Measurements from ENCODE around the gene SIX6.
"Not testable (repeated sequence)": the region's sequence is repeated elsewhere in the genome, so short reads cannot be mapped to it uniquely, and the experiment has no call there.

Gene SIX6

DNA sequence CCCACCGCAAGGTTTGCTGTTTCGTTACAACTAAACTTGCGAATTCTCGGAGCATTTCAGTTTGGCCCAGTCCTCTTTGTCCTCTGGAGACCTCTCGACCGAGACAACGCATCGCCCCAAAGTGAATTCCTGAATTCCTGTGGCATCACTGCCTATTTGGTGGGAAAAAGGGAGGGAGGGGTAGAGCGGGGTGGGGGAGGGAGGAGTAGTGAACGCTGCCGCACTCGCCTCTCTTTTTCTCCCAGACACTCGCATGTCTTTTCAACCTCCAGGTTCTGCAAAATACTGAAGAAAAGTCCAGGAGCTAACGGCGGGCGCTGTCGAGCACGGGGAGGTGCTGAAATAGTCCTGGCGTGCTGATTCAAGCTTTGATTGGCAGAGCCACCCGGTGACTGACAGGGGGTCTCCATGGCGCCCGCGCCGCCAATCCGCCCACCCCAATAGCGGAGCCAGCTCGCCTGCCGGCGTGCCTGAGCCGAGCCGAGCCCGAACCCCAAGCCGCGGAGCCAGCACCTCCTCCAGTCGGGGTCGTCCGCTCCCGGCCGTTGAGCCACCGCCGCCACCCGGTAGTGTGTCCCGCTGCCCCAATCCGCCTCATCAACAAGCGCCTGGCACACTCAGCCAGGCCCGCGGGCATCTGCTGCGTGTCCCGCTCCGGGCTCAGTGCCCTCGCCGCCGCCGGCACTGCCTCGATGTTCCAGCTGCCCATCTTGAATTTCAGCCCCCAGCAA, at the start of gene SIX6:
TSS of gene SIX6 (plus strand) at position 440 of the 731 bp plus-strand sequence. CDS start at position 693, 253 bp downstream.
- no peak for DNase-seq (ENCODE audit: low read depth)

DNA sequence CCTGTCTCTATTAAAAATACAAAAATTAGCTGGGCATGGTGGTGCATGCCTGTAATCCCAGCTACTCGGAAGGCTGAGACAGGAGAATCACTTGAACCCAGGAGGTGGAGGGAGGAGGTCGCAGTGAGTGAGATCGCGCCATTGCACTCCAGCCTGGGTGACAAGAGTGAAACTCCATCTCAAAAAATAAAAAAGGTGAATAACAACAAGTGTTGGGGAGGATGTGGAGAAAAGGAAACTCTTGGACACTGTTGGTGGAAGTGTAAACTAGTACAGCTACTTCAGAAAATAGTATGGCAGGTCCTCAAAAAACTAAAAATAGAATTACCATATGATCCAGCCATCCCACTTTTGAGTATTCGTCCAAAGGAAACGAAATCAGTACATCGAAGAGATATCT, 28.7 kb upstream of the SIX6 start:
- not testable (repeated sequence) for DNase-seq (ENCODE audit: low read depth)

DNA sequence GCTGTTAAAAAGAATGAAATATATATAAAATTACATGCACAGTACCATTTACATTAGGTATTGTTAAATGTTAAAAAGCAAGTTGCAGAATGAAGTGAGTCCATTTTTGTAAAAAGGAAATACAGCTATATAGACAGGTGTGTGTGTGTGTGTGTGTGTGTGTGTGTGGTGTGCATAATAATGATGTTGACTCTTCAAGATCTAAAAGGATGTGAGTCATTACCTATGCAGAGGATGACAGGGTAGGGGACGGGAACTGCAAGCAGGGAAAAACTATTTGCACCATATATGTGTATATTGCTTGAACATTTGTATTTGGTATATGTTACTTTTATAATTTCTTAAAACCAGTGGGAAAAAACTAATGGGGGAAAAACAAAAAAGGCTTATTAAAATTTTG, 26.2 kb upstream of the SIX6 start:
- DNase-seq (ENCODE audit: low read depth), result no peak

DNA sequence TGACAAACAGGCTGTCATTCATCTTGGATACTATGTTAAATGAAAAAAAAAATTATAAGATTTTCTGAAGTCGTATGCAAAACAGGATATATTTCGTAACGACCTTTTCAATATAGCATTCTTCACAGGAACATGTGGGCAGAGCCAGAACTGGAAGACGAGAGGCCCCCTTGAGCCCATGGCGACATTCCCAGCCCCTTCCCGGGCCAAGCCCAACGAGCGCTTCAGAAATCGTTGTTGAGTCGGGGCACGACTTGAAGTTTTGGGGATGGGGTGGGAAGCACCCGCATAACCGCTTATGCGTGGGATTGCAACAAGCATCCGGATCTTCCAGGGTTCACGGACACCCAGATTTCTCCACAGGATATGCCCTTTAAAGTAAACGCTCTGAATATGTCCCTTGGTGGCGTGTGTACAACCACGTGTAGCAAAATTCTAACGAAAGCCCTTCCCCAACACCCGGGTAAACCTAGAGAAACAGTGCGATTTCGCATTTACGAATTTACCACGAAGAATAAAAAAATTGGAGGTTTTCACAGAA, 23.8 kb upstream of the SIX6 start:
- no peak for DNase-seq (ENCODE audit: low read depth)

DNA sequence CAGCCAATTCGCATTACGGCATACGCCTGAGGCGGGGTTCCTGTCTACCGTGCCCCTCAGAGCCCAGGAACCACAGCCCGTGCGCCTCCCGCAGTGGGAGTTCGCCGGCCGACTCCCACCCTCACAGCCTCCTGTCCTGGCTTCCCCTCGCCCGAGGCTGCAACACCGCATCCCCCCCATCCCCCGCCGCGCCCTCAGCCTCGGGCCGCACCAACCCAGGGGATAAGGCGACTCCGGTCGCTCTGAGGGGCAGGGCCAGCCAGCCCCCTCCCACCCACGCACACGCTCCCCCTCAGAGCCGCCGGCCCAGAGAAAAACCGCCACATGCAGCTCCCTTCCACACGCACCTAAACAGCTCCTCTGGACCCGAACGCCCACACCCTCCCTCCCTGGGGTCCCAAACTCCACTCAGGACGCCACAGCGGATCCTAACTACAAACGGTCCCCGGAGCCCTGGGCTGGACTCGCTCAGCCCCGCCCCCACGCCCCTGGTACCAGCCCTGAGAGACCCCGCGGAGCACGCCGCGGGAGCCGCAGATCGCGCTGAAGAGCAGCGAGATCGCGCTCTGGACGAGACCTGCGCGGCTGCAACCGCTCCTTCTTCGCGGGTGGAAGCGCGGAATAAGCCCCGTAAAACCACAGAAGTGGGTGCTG, 23.2 kb upstream of the SIX6 start, which contains the start of gene C14orf39:
TSS of gene C14orf39 (minus strand) at position 466 of the 654 bp plus-strand sequence. CDS start 985 bp downstream, outside the sequence.
- DNase-seq (ENCODE audit: low read depth), result no peak

DNA sequence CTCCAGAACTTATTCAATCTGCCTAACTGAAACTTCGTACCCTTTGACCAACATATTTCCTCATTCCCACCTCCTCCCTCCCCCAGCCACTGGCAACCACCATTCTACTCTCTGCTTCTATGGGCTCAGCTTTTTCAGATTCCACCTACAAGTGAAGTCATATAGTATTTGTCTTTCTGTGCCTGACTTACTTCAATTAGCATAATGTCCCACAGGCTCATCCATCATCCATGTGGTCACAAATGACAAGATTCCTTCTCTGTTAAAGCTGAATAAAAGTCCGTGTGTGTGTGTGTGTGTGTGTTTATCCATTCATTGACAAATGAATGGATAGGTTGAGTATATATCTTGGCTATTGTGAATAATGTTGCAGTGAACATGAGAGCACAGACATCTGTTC, 21.7 kb upstream of the SIX6 start:
- DNase-seq (ENCODE audit: low read depth), result no peak

DNA sequence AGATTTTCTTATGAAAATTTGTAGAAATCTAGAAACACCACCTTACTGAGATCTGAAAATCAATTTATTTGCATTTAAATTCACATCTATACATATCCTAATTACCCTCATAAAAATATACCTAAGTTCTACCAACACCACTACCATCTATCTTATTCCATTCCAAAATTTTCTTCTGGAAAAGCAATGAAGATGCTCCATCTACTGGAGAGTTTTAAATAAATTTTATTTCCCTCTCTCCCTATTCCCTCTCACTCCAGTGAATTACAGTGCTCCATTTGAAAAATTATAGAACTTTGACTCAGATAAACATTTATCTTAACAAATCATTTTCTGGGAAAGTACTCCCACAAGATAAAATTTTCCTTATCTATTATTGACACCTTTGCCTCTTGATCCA, 20.8 kb upstream of the SIX6 start:
- no peak for DNase-seq (ENCODE audit: low read depth)

DNA sequence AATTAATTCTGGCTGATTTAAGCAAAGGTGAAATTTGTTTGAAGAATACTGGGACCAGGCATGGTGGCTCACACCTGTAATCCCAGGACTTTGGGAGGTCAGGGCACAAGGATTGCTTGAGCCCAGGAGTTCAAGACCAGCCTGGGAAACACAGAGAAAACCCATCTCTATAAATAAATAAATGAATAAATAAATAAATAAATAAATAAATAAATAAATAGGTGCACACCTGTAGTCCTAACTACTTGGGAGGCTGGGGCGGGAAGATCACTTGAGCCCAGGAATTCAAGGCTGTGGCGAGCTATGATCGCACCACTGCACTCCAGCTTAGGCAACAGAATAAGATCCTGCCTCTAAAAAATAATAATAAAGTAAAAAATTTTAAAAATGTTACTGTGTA, 18.7 kb upstream of the SIX6 start:
- DNase-seq (ENCODE audit: low read depth), result no peak

DNA sequence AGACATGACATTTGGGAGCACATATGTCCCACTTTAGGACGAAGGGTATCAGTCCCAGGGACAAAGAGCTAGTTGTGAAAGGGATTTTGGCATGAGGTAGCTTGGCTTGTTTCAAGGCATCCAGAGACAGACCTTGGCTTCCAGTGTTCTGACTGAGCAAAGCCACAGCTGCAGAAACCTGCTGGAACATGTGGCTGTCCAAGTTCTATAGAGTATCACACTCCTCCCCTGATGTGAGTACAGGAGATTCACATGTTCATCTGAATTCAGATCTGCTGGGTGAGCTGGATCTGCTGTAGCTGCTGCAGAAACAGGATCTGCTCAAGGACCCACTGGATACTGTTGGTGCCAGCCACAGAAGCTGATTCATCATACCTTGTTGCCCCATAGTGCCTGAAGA, 13.0 kb upstream of the SIX6 start:
- no peak for DNase-seq (ENCODE audit: low read depth)

DNA sequence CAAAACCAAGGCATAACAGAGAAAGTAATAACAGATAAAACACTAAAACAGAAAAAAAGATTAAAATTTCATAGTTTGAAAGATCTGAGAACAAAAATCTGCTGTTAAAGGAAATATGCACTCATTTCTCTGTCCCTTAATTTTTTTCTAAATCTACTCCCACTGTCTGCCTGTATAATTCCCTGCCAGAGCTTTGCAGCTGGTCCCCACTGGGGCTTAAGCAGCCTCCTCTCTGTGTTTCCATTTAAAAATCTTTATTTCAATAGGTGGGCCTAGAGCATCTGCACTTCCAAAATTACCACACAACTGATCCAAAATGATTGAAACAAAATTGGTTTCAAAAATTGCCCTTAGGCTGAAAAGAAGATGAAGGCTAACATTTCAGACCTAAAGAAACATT, 6.4 kb upstream of the SIX6 start:
- DNase-seq (ENCODE audit: low read depth), result no peak

DNA sequence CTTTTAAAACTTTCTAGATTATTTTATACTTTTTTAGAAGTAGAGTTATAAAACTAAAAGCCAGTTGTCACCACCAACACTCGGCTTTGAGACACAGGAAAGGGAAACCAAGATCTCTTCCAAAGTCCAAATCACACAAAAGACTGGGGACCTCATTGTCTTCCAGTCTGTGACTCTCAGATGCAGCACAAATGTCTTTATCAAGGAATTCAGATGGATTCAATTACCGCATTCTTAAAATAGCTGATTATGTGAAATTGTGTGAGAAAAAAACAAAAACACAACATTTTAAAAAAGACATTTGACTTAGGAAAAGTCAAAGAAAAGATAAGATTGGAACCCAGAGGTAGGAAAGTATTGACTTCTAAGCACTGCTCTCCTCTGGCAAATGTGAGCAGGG, 3.5 kb upstream of the SIX6 start:
- no peak for DNase-seq (ENCODE audit: low read depth)

DNA sequence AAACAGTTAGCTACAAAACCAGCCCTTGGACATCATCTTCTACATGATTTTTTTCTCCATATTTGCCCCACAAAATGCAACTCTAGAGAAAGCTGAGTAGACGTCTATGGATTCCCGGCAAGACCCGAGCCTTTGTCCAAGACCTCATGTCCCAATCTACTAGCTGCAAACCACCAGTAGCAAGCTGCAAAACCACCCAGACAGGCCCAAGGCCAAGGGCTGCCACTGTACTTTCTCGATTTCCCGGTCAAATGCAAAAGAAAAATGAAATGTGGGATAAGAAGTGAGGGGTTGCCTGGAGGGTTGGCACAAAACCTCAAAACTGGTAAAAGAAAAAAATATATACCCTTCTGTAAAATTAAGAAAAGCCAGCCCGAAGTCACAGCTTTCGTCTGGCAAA, 2.9 kb upstream of the SIX6 start:
- DNase-seq (ENCODE audit: low read depth), result no peak

DNA sequence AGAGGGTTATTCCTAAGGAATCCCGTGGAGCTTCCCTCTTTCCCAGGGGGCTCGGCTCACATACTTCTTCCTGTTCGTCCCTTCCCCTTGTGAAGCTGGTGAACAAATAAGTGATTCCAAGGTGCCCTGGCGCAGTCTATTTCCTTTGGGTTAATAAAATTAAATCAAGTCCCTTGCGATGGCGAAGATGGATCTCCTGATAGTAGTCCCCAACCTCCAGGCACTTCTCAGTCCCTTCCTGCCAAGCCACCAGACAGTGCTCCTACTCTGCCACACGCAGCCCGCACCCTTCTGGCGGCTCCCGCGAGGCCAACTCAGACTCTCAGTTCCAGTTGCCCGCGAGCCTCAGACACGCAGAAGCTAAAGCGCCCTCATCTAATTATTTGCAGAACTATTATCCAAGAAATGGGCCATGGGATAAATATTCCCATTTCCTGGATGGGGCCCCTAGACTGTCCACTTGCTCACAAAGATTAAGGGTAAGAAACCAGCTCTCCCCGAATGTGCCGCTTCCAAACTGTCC, 2.4 kb upstream of the SIX6 start:
- DNase-seq (ENCODE audit: low read depth), result no peak

DNA sequence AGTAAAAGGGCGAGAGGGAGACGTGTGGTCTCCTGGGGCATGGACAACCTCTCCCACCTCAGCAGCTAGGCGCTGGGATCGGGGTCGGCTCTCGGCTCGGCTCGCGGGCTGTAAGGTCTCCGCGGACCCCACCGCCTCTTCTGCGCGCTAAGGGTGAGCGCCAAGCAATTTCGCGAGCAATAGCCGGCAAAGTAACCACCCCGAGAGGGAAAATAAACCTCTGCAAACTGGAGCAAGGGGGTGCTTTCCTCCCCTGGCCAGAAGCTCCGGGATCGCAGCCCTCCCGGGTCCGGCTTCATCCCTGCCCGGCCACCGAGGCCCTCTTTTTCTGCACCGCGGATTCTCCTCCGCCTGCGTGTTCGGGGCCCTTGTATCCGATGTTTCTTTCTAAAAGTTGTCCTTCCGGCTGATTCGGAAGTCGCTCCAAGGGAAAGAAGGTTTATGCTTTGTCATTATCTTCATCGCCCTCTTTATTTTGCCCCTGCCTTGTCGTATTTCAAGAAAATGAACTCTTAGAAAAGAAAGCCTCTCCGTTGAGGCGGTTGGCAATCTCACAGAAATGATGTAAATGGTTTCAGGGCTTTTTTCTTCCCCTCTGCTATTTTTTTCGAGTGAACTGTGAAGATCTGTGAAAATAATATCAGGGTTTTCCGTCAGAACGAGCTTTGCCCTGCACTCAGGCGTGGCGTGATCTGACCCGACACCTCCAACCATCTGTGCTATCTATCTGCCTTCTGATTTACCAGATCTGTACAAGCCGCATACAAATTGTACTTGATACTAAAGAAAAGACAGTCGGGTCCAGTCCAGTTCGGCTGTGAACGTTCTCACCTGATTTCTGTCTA, 1.7 kb upstream of the SIX6 start:
- DNase-seq (ENCODE audit: low read depth), result no peak

DNA sequence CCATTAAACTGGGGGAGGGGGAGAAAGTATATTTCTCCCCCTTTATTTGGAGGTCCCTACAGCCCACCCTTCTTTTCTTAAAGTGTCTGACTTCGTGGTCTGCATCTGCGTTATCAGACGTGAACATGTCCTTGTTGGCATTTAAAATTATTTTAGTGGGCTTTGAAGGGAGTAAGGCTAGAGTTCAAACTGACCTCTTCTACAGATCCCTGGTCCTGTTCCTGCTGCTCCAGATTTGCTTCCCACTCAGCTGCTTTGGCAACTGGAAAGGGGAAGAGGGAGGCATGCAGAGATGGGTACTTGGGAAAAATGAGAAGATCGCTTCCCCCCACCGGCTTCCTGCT, 611 bp upstream of the SIX6 start:
- DNase-seq (ENCODE audit: low read depth), result no peak

DNA sequence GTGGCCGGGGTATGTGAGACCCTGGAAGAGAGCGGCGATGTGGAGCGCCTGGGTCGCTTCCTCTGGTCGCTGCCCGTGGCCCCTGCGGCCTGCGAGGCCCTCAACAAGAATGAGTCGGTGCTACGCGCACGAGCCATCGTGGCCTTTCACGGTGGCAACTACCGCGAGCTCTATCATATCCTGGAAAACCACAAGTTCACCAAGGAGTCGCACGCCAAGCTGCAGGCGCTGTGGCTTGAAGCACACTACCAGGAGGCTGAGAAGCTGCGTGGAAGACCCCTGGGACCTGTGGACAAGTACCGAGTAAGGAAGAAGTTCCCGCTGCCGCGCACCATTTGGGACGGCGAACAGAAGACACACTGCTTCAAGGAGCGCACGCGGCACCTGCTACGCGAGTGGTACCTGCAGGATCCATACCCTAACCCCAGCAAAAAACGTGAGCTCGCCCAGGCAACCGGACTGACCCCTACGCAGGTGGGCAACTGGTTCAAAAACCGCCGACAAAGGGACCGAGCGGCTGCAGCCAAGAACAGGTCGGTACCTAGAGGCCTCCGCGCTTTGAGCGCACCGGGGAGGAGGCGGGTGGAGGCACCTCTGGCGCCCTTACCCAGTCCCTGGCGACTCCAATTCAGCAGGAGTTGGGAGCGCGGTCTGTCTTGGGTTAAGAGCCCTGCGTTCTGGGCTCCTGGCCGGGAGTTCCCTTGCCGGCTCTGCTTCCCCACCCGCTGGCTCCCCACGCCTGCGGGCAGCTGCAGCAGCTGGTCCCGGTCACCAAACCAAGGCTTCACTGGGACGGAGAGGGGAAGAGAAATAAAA, 700 bp downstream of the SIX6 start:
- no peak for DNase-seq (ENCODE audit: low read depth)

DNA sequence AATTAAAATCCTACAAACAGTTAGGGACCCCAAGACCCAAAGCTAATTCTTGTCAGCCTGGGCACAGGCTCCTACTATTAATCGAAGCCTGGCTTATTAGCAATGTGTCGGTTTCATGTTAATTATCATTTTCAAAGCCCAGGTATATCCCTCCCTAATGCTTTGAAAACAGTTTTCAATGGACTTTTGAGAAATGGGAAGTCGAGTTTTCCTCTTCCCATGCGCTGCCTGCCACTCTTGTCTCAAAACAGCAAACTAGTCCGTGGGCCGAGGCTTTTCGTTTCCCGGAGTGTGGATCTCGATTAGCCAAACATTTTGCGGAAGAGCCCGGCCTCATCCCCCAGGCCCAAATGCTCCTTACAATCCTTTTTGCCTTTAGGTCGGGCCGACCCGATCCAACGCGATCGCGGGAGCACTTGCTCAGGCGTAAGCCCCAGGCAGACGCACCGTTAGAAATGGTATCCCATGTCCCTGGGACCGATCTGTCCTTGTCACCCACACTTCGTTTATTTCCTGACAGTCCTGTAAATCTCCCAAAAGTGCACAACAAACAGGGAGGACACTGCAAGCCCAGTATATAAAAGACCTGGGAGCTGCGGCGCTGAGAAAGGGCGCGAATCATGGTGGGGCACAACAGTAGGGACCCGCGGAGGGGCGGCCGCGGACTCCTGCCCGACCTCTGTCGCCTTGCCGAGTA, 1.5 kb downstream of the SIX6 start:
- no peak for DNase-seq (ENCODE audit: low read depth)

DNA sequence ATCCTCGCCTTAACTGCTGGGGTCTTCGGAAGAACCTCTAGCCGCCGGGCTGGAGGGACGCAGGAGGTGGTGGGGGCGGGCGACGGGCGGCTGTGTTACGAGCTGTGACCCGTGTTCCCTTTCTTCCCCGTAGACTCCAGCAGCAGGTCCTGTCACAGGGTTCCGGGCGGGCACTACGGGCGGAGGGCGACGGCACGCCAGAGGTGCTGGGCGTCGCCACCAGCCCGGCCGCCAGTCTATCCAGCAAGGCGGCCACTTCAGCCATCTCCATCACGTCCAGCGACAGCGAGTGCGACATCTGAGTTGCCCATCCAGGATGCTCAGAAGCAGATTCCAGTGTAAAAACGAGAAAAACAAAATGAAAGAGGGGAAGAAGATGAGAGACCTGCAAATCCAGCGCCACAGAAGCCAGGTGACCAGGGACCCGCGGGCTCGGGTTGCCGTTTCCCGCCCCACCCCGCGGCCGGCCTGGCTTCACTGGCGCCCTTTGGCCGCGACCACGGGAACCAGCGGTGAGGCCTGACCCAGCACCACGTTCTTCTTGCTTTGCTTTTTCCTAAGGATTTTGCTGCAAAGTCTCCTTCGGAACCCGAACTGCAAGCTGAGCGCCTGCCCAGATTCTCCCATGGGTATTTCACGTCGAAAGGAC, 2.1 kb downstream of the SIX6 start:
- no peak for DNase-seq (ENCODE audit: low read depth)

DNA sequence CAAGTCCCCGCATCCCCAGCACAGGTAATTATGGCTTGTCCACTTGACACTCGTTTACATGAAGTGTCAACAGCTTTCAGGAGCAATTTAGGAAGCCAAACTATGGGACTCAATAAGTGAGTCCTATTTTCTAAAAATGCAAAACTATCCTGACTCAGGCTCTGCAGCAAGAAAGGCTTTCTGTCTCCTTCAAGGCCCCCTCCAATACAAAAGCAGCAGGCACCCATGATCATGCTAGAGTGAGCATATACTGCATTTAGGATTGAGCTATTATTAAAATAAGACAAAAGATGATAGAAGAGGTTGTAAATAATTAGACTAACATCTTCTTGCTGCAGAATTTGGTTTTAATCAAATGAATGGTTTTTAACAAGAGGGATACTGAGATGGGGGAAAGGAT, 3.2 kb downstream of the SIX6 start:
- no peak for DNase-seq (ENCODE audit: low read depth)

DNA sequence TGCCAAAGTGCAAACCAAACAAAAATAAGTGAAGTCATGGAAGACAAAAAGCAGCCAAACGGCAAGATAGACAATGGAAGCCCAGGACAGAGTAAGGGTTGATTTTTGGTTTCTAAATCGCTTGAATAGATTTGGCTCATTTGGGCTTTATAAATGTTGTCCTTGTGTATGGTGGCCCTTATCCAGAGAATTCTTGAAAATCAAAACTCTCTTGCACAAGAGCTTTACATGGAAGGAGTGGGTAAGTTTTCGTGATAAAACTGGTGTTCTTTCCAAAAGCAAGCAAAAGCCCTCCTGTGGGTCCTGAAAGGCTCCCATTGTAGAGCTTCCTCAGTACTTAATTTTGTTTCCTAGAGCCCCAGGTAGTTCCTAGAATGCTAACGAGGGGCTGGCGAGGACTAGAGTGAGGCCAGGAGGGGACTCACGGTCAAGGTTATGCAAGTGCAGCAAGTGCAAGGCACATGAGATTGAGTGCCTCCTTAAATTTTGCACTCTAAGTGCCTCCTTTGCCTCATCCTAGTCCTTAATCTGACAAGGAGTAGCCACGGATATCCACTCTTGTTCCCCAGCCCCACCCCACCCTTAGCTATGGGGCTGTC, 4.1 kb downstream of the SIX6 start:
- no peak for DNase-seq (ENCODE audit: low read depth)

Measured in activated T-helper 1 cell treated with Interleukin-2 at 50 U/mL for 16 hours (primary cell).